H1 (cell line): ENCODE results near the gene NPAT. TPM values are rescaled to one million over a fixed set of nuclear protein-coding genes. Genes with fewer than 3 reads are reported as not detected.

Experiments
- CTBP2 ChIP-seq: IDR thresholded peaks from 2 replicates; pipeline ENCODE4 v1.7.0; 2011; ENCODE audit warnings: borderline replicate concordance, mild to moderate bottlenecking, moderate library complexity, mixed read lengths, low read length; ENCODE audit not compliant: insufficient read depth, insufficient read length
- E2F6 ChIP-seq: IDR thresholded peaks from 2 replicates; pipeline ENCODE4 v1.6.1; 2012; ENCODE audit warnings: inconsistent platforms
- EP300 ChIP-seq, 2 experiments: IDR thresholded peaks; 1 replicate in 1 of 2; 2 replicates in 1 of 2; pipeline ENCODE4 v1.6.1; 2011 to 2012; ENCODE audit warnings: low read depth in 2 of 2, low read length in 2 of 2, mild to moderate bottlenecking in 2 of 2, borderline replicate concordance in 1 of 2, inconsistent platforms in 1 of 2, moderate library complexity in 1 of 2
- HDAC2 ChIP-seq, 2 experiments: fragments of 300-600 bp in 1 of 2; sonication (generic) in 1 of 2; IDR thresholded peaks; 2 replicates each; pipeline ENCODE4 v1.6.1; 2011 to 2012; ENCODE audit warnings: low read depth in 2 of 2, low read length in 2 of 2, mild to moderate bottlenecking in 2 of 2, moderate library complexity in 2 of 2, borderline replicate concordance in 1 of 2, inconsistent platforms in 1 of 2
- MAFK ChIP-seq: IDR thresholded peaks from 2 replicates; pipeline ENCODE4 v1.6.1; 2012; ENCODE audit warnings: low read depth, mild to moderate bottlenecking, improper control_type of control experiment, low read length
- NANOG ChIP-seq: IDR thresholded peaks from 2 replicates; pipeline ENCODE4 v1.6.1; 2011; ENCODE audit warnings: low read length, low read depth, mild to moderate bottlenecking, inconsistent platforms; ENCODE audit not compliant: insufficient read depth, poor library complexity, severe bottlenecking
- SP1 ChIP-seq: IDR thresholded peaks from 2 replicates; pipeline ENCODE4 v1.6.1; 2011; ENCODE audit warnings: low read depth, low read length
- SP2 ChIP-seq: IDR thresholded peaks from 2 replicates; pipeline ENCODE4 v1.6.1; 2012; ENCODE audit warnings: mild to moderate bottlenecking, low read length, inconsistent platforms
- polyA plus RNA-seq, 7 experiments: library from polyadenylated mRNA; depleted of rRNA in 3 of 7; stranded (reverse) in 5 of 7; unstranded in 2 of 7; fragments of >200 nt in 5 of 7; fragments of 200-250 nt in 2 of 7; gene quantifications; 1 replicate in 5 of 7; 2 replicates in 1 of 7; 4 replicates in 1 of 7; pipeline versions ENCODE4 v1.2.1 to v1.2.3, GENCODE V29; 2011 to 2013; ENCODE audit warnings: missing spikeins in 2 of 7, mixed read lengths in 2 of 7
- total RNA-seq: library from RNA; stranded (reverse); fragmentation: NEBNext Ultra II Directional; extraction: Animal tissue kit (Norgen Biotek cat#: 25700); gene quantifications from 2 replicates; pipeline ENCODE4 v1.2.1, GENCODE V29; 2021

Gene NPAT
- total and polyA plus RNA-seq, 2 of the 8 experiments (the other 6 are each of a cell fraction or from before 2014, with no cell fraction given) = 4.6 to 23.4 TPM

GRCh38 chr11:108128772-108129171 lies 93.7 kb downstream of the NPAT start (continued):
- TF ChIP-seq HDAC2 (IDR thresholded peaks at IDR 0.05; ENCODE audit: borderline replicate concordance in 1 of 2, low read depth in 2 of 2, low read length in 2 of 2) = no peak
- no peak for TF ChIP-seq NANOG
- no peak for TF ChIP-seq MAFK
- TF ChIP-seq CTBP2 = no peak
- TF ChIP-seq E2F6 = no peak
- no peak for TF ChIP-seq SP2
- no peak for TF ChIP-seq SP1
- TF ChIP-seq EP300 (IDR thresholded peaks at IDR 0.05; ENCODE audit: borderline replicate concordance in 1 of 2, low read depth in 2 of 2, low read length in 2 of 2) = no peak
- TF ChIP-seq, all 59 proteins: peak for 0
